Right kidney (tissue), 1 donor: ENCODE results near the gene CNTN5.
"Not testable (repeated sequence)": the region's sequence is repeated elsewhere in the genome, so short reads cannot be mapped to it uniquely, and the experiment has no call there.

ENCODE experiments used
- DNase-seq: peaks from one replicate; pipeline ENCODE4 v3.0.0-alpha.2; 2016

Gene CNTN5

GRCh38 chr11:99773646-99774045, 752.9 kb downstream of the CNTN5 start:
- DNase-seq = no peak

- no peak for DNase-seq
Measured at GRCh38 chr11:99781074-99781473, 760.3 kb downstream of the CNTN5 start.

GRCh38 chr11:99791354-99791753, 770.6 kb downstream of the CNTN5 start:
- no peak for DNase-seq

- DNase-seq = no peak
Measured at GRCh38 chr11:99795999-99796398, 775.2 kb downstream of the CNTN5 start.

GRCh38 chr11:99803501-99803900, 782.8 kb downstream of the CNTN5 start:
- no peak for DNase-seq

- DNase-seq = no peak
Measured at GRCh38 chr11:99812516-99812915, 791.8 kb downstream of the CNTN5 start.

GRCh38 chr11:99814021-99814420, 793.3 kb downstream of the CNTN5 start:
- no peak for DNase-seq

- DNase-seq = no peak
Measured at GRCh38 chr11:99814738-99815137, 794.0 kb downstream of the CNTN5 start.

GRCh38 chr11:99818991-99819390, 798.2 kb downstream of the CNTN5 start:
- DNase-seq = no peak

GRCh38 chr11:99822846-99823565, 802.3 kb downstream of the CNTN5 start:
- DNase-seq = no peak

- not testable (repeated sequence) for DNase-seq
Measured at GRCh38 chr11:99836739-99837138, 816.0 kb downstream of the CNTN5 start.

GRCh38 chr11:99841885-99842284, 821.1 kb downstream of the CNTN5 start:
- no peak for DNase-seq

GRCh38 chr11:99865951-99866350, 845.2 kb downstream of the CNTN5 start:
- no peak for DNase-seq

- no peak for DNase-seq
Measured at GRCh38 chr11:99881610-99882009, 860.9 kb downstream of the CNTN5 start.

- DNase-seq = no peak
Measured at GRCh38 chr11:99884750-99885149, 864.0 kb downstream of the CNTN5 start.

GRCh38 chr11:99887481-99887880, 866.7 kb downstream of the CNTN5 start:
- DNase-seq = no peak

GRCh38 chr11:99893811-99894210, 873.1 kb downstream of the CNTN5 start:
- no peak for DNase-seq

GRCh38 chr11:99901175-99901574, 880.4 kb downstream of the CNTN5 start:
- no peak for DNase-seq

- no peak for DNase-seq
Measured at GRCh38 chr11:99911116-99911515, 890.4 kb downstream of the CNTN5 start.

GRCh38 chr11:99916078-99916477, 895.3 kb downstream of the CNTN5 start:
- no peak for DNase-seq

GRCh38 chr11:99918761-99919160, 898.0 kb downstream of the CNTN5 start:
- no peak for DNase-seq

GRCh38 chr11:99920956-99921355, 900.2 kb downstream of the CNTN5 start:
- DNase-seq = no peak

- no peak for DNase-seq
Measured at GRCh38 chr11:99925968-99926367, 905.2 kb downstream of the CNTN5 start.

GRCh38 chr11:99932684-99933083, 911.9 kb downstream of the CNTN5 start:
- DNase-seq = no peak

GRCh38 chr11:99934008-99934407, 913.3 kb downstream of the CNTN5 start:
- DNase-seq = no peak
